Vagina (tissue), 2 donors: ENCODE data around the gene GSC2. TPM values are rescaled to one million over a fixed set of nuclear protein-coding genes. Genes with fewer than 3 reads are reported as not detected.

Source experiments
- DNase-seq, 2 donors: peaks; one replicate each; pipeline ENCODE4 v3.0.0-alpha.2; 2017; ENCODE audit errors: extremely low spot score in 2 of 2
- H3K27ac ChIP-seq: fragments of 200-600 bp; sonication (generic); one replicate; pipeline ENCODE4 v1.5.1; 2019
- H3K27me3 ChIP-seq: fragments of 200-600 bp; sonication (generic); one replicate; pipeline ENCODE4 v1.5.1; 2019
- H3K36me3 ChIP-seq, 2 donors: fragments of 200-600 bp; sonication (generic); one replicate each; pipeline ENCODE4 v1.5.1; 2017 to 2019
- H3K4me1 ChIP-seq: fragments of 200-600 bp; sonication (generic); one replicate; pipeline ENCODE4 v1.5.1; 2019
- H3K4me3 ChIP-seq, 2 donors: fragments of 200-600 bp; sonication (generic); 1 replicate in 1 of 2; 2 replicates in 1 of 2; pipeline ENCODE4 v1.5.1; 2016 to 2019
- H3K9me3 ChIP-seq: fragments of 200-600 bp; sonication (generic); one replicate; pipeline ENCODE4 v1.5.1; 2019
- POLR2A ChIP-seq, 2 donors: fragments of 450-650 bp; IDR thresholded peaks; one replicate each; pipeline ENCODE4 v1.6.1; 2017; ENCODE audit warnings: antibody characterized with exemption in 2 of 2, mild to moderate bottlenecking in 2 of 2, moderate library complexity in 2 of 2
- POLR2AphosphoS5 ChIP-seq, 2 donors: sonication (generic); formaldehyde crosslinking; IDR thresholded peaks; one replicate each; pipeline ENCODE4 v1.9.0; 2017; ENCODE audit warnings: antibody characterized with exemption in 2 of 2, mild to moderate bottlenecking in 2 of 2, low read depth in 1 of 2; ENCODE audit not compliant: insufficient read depth in 1 of 2
- intact Hi-C: fragments of 100-400 bp; cut with DNase I; formaldehyde crosslinking; loops from one replicate; pipeline ENCODE4 v1.15.1; 2023
- total RNA-seq: library from RNA; depleted of rRNA; stranded (reverse); fragments of >200 nt; gene quantifications from one replicate; pipeline ENCODE4 v1.2.3, GENCODE V29; 2016
- TF ChIP-seq, protein P1 (sequence below), 3 experiments: fragments of 450-650 bp in 2 of 3; fragments of 200-600 bp in 1 of 3; sonication (generic) in 1 of 3; IDR thresholded peaks; one replicate each; pipeline ENCODE4 v1.5.1; 2017 to 2019; ENCODE audit warnings: antibody characterized with exemption in 3 of 3, mild to moderate bottlenecking in 2 of 3, moderate library complexity in 2 of 3

The GSC2 gene
- total RNA-seq, 1 donor from 2014 or later: not detected

GRCh38 chr22:19125474-19126308 is 24.4 kb downstream of the GSC2 start:
- H3K9me3 ChIP-seq: no peaks in the 10 kb centered on the region

DNA sequence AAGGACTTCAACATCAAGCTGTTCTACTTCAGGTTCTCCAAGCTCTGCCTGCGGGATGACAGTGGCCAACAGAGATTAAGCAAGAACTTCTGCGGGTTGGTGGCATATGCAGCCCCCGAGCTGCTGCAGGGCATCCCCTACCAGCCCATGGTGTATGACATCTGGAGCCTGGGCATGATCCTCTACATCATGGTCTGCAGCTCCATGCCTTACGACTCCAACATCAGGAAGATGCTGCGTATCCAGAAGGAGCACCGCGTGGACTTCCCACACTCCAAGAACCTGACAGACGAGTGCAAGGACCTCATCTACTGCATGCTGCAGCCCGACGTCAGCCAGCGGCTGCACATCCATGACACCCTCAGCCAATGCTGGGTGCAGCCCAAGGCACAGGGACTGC is 25.1 kb downstream of the GSC2 start:
- Histone ChIP-seq H3K9me3 (no peaks in the 10 kb centered on the region), H3K27ac (no peak overlapping the region), H3K4me1 (peaks cover 45% of the 10 kb centered on the region), H3K27me3 (no peaks in the 10 kb centered on the region), H3K4me3 (no peak overlapping the region), H3K36me3 (no peaks in the 10 kb centered on the region)
- intact Hi-C loops: no loop called here
- no peak for DNase-seq
- no peak for TF ChIP-seq POLR2A (IDR thresholded peaks at IDR 0.05)
- no peak for TF ChIP-seq POLR2AphosphoS5 (IDR thresholded peaks at IDR 0.05; ENCODE audit: insufficient read depth in 1 of 2, low read depth in 1 of 2)
- TF ChIP-seq, protein P1, sequence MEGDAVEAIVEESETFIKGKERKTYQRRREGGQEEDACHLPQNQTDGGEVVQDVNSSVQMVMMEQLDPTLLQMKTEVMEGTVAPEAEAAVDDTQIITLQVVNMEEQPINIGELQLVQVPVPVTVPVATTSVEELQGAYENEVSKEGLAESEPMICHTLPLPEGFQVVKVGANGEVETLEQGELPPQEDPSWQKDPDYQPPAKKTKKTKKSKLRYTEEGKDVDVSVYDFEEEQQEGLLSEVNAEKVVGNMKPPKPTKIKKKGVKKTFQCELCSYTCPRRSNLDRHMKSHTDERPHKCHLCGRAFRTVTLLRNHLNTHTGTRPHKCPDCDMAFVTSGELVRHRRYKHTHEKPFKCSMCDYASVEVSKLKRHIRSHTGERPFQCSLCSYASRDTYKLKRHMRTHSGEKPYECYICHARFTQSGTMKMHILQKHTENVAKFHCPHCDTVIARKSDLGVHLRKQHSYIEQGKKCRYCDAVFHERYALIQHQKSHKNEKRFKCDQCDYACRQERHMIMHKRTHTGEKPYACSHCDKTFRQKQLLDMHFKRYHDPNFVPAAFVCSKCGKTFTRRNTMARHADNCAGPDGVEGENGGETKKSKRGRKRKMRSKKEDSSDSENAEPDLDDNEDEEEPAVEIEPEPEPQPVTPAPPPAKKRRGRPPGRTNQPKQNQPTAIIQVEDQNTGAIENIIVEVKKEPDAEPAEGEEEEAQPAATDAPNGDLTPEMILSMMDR (IDR thresholded peaks at IDR 0.05): no peak

More at GRCh38 chr22:19125474-19126308, 24.4 kb downstream of the GSC2 start:
- intact Hi-C loops: no loop called here
- H3K27me3 ChIP-seq: no peaks in the 10 kb centered on the region
- TF ChIP-seq, protein P1 (IDR thresholded peaks at IDR 0.05): no peak
- TF ChIP-seq POLR2A (IDR thresholded peaks at IDR 0.05) (no peak), POLR2AphosphoS5 (IDR thresholded peaks at IDR 0.05; ENCODE audit: insufficient read depth in 1 of 2, low read depth in 1 of 2) (no peak)
- H3K36me3 ChIP-seq: no peaks in the 10 kb centered on the region
- no peak for DNase-seq
- no peak overlapping the region for H3K27ac ChIP-seq
- no peak overlapping the region for H3K4me3 ChIP-seq
- H3K4me1 ChIP-seq: peaks cover 43% of the 10 kb centered on the region

- TF ChIP-seq, protein P1 (IDR thresholded peaks at IDR 0.05): no peak
- TF ChIP-seq POLR2A (IDR thresholded peaks at IDR 0.05) (no peak), POLR2AphosphoS5 (IDR thresholded peaks at IDR 0.05; ENCODE audit: insufficient read depth in 1 of 2, low read depth in 1 of 2) (no peak)
- Histone ChIP-seq H3K36me3 (no peaks in the 10 kb centered on the region), H3K27ac (no peak overlapping the region), H3K9me3 (no peaks in the 10 kb centered on the region), H3K4me3 (no peak overlapping the region), H3K27me3 (no peaks in the 10 kb centered on the region), H3K4me1 (peaks cover 48% of the 10 kb centered on the region)
- intact Hi-C loops: no loop called here
- DNase-seq: no peak
Measured at GRCh38 chr22:19124377-19124776, 25.7 kb downstream of the GSC2 start.

GRCh38 chr22:19123936-19124335 is 26.2 kb downstream of the GSC2 start:
- Histone ChIP-seq H3K9me3 (no peaks in the 10 kb centered on the region), H3K4me3 (no peak overlapping the region), H3K27ac (no peak overlapping the region), H3K36me3 (no peaks in the 10 kb centered on the region), H3K27me3 (no peaks in the 10 kb centered on the region), H3K4me1 (peaks cover 50% of the 10 kb centered on the region)
- TF ChIP-seq POLR2AphosphoS5 (IDR thresholded peaks at IDR 0.05; ENCODE audit: insufficient read depth in 1 of 2, low read depth in 1 of 2) (no peak), POLR2A (IDR thresholded peaks at IDR 0.05) (no peak)
- TF ChIP-seq, protein P1 (IDR thresholded peaks at IDR 0.05): no peak
- DNase-seq: no peak
- intact Hi-C loops: no loop called here
